ENCODE results near the gene SLC26A8. TPM values are rescaled to one million over a fixed set of nuclear protein-coding genes. Genes with fewer than 3 reads are reported as not detected.

The SLC26A8 gene
- polyA plus RNA-seq, 1 donor from 2014 or later, result not detected

GRCh38 chr6:35948725-35949124 lies 75.7 kb downstream of the SLC26A8 start:
- no peaks in the 10 kb centered on the region for H3K9me3 ChIP-seq (ENCODE audit: low read length)
- H3K9ac ChIP-seq (ENCODE audit: low read length), result no peak overlapping the region
- H3K27ac ChIP-seq (ENCODE audit: low read length), result no peak overlapping the region
- H3K27me3 ChIP-seq (ENCODE audit: insufficient read depth, low read depth, low read length), result no peaks in the 10 kb centered on the region
- H3F3A ChIP-seq (ENCODE audit: insufficient read depth, low read length, poor library complexity, severe bottlenecking), result no peaks in the 10 kb centered on the region
- H3K9me2 ChIP-seq (ENCODE audit: insufficient read depth, low read length), result no peaks in the 10 kb centered on the region
- no peak overlapping the region for H3K4me2 ChIP-seq (ENCODE audit: low read length)
- no peaks in the 10 kb centered on the region for H4K20me1 ChIP-seq (ENCODE audit: insufficient read depth)
- H2AFZ ChIP-seq (ENCODE audit: low read depth, low read length), result no peak overlapping the region
- no peaks in the 10 kb centered on the region for H3K36me3 ChIP-seq (ENCODE audit: insufficient read depth, low read length)
- no peak overlapping the region for H3K4me3 ChIP-seq (ENCODE audit: low read length)
- H3K79me2 ChIP-seq (replicated peaks; ENCODE audit: insufficient read depth, low read length), result no peaks in the 10 kb centered on the region
- TF ChIP-seq, protein P1, sequence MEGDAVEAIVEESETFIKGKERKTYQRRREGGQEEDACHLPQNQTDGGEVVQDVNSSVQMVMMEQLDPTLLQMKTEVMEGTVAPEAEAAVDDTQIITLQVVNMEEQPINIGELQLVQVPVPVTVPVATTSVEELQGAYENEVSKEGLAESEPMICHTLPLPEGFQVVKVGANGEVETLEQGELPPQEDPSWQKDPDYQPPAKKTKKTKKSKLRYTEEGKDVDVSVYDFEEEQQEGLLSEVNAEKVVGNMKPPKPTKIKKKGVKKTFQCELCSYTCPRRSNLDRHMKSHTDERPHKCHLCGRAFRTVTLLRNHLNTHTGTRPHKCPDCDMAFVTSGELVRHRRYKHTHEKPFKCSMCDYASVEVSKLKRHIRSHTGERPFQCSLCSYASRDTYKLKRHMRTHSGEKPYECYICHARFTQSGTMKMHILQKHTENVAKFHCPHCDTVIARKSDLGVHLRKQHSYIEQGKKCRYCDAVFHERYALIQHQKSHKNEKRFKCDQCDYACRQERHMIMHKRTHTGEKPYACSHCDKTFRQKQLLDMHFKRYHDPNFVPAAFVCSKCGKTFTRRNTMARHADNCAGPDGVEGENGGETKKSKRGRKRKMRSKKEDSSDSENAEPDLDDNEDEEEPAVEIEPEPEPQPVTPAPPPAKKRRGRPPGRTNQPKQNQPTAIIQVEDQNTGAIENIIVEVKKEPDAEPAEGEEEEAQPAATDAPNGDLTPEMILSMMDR (IDR thresholded peaks at IDR 0.05; ENCODE audit: poor library complexity, severe bottlenecking), result no peak
- TF ChIP-seq RAD21 (conservative IDR thresholded peaks at IDR 0.05) (no peak), POLR2AphosphoS5 (IDR thresholded peaks at IDR 0.05) (no peak), TAF1 (IDR thresholded peaks at IDR 0.05; ENCODE audit: low read depth) (no peak), MXI1 (conservative IDR thresholded peaks at IDR 0.05; ENCODE audit: poor library complexity, severe bottlenecking) (no peak), EZH2 (IDR thresholded peaks at IDR 0.05; ENCODE audit: borderline replicate concordance, insufficient read depth, low read length, poor library complexity, severe bottlenecking) (no peak), SMC3 (conservative IDR thresholded peaks at IDR 0.05; ENCODE audit: poor library complexity) (no peak)
- TF ChIP-seq, protein P2, sequence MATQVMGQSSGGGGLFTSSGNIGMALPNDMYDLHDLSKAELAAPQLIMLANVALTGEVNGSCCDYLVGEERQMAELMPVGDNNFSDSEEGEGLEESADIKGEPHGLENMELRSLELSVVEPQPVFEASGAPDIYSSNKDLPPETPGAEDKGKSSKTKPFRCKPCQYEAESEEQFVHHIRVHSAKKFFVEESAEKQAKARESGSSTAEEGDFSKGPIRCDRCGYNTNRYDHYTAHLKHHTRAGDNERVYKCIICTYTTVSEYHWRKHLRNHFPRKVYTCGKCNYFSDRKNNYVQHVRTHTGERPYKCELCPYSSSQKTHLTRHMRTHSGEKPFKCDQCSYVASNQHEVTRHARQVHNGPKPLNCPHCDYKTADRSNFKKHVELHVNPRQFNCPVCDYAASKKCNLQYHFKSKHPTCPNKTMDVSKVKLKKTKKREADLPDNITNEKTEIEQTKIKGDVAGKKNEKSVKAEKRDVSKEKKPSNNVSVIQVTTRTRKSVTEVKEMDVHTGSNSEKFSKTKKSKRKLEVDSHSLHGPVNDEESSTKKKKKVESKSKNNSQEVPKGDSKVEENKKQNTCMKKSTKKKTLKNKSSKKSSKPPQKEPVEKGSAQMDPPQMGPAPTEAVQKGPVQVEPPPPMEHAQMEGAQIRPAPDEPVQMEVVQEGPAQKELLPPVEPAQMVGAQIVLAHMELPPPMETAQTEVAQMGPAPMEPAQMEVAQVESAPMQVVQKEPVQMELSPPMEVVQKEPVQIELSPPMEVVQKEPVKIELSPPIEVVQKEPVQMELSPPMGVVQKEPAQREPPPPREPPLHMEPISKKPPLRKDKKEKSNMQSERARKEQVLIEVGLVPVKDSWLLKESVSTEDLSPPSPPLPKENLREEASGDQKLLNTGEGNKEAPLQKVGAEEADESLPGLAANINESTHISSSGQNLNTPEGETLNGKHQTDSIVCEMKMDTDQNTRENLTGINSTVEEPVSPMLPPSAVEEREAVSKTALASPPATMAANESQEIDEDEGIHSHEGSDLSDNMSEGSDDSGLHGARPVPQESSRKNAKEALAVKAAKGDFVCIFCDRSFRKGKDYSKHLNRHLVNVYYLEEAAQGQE (IDR thresholded peaks at IDR 0.05; ENCODE audit: borderline replicate concordance), result no peak

DNA sequence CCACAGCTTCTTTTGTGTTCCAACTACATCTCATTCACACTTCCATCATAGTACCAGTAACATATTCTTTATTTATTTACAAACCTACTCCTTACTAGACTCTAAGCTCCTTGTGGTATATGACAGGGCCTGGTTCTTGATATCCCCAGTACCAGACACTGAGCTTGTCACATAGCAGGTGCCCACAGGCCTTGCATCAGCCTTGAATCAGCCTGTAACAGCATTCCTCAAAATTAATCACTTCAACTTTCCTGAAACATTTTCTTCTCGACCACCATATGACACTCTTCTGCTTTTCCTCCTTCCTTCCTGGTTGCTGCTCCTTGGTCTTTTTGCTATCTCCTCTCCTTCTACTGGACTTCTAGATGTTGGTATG lies 78.8 kb downstream of the SLC26A8 start:
- TF ChIP-seq, protein P1 (IDR thresholded peaks at IDR 0.05; ENCODE audit: poor library complexity, severe bottlenecking), result no peak
- TF ChIP-seq POLR2AphosphoS5 (IDR thresholded peaks at IDR 0.05) (no peak), EZH2 (IDR thresholded peaks at IDR 0.05; ENCODE audit: borderline replicate concordance, insufficient read depth, low read length, poor library complexity, severe bottlenecking) (no peak), EP300 (conservative IDR thresholded peaks at IDR 0.05; ENCODE audit: poor library complexity, severe bottlenecking) (no peak), SMC3 (conservative IDR thresholded peaks at IDR 0.05; ENCODE audit: poor library complexity) (no peak), RAD21 (conservative IDR thresholded peaks at IDR 0.05) (no peak), MXI1 (conservative IDR thresholded peaks at IDR 0.05; ENCODE audit: poor library complexity, severe bottlenecking) (no peak), TAF1 (IDR thresholded peaks at IDR 0.05; ENCODE audit: low read depth) (no peak)
- TF ChIP-seq, protein P2 (IDR thresholded peaks at IDR 0.05; ENCODE audit: borderline replicate concordance), result no peak
- Histone ChIP-seq H3K4me3 (ENCODE audit: low read length) (no peak overlapping the region), H4K20me1 (ENCODE audit: insufficient read depth) (no peaks in the 10 kb centered on the region), H3K36me3 (ENCODE audit: insufficient read depth, low read length) (no peaks in the 10 kb centered on the region), H3K4me2 (ENCODE audit: low read length) (no peak overlapping the region), H3K79me2 (replicated peaks; ENCODE audit: insufficient read depth, low read length) (no peaks in the 10 kb centered on the region), H3K9ac (ENCODE audit: low read length) (no peak overlapping the region), H3F3A (ENCODE audit: insufficient read depth, low read length, poor library complexity, severe bottlenecking) (no peaks in the 10 kb centered on the region), H3K27ac (ENCODE audit: low read length) (no peak overlapping the region), H2AFZ (ENCODE audit: low read depth, low read length) (no peak overlapping the region), H3K9me3 (ENCODE audit: low read length) (no peaks in the 10 kb centered on the region), H3K27me3 (ENCODE audit: insufficient read depth, low read depth, low read length) (no peaks in the 10 kb centered on the region), H3K9me2 (ENCODE audit: insufficient read depth, low read length) (no peaks in the 10 kb centered on the region)
